Chondrocyte (in vitro differentiated cells): ENCODE measurements around the gene NADSYN1. TPM values are rescaled to one million over a fixed set of nuclear protein-coding genes. Genes with fewer than 3 reads are reported as not detected.

ENCODE experiments used
- DNase-seq: peaks from one replicate; pipeline ENCODE4 v3.0.0; 2021; ENCODE audit warnings: mixed read lengths, low spot score
- H3K27ac Mint-ChIP-seq: one replicate; pipeline ENCODE4 v1.8.0; 2021; ENCODE audit warnings: mild to moderate bottlenecking, moderate library complexity, mixed read lengths; ENCODE audit not compliant: unreplicated experiment
- H3K27me3 Mint-ChIP-seq: 2 replicates; pipeline ENCODE4 v1.8.0; 2021; ENCODE audit warnings: low read depth, mixed read lengths
- H3K36me3 Mint-ChIP-seq: 2 replicates; pipeline ENCODE4 v1.8.0; 2021; ENCODE audit warnings: low read depth, mixed read lengths
- H3K4me1 Mint-ChIP-seq: 2 replicates; pipeline ENCODE4 v1.8.0; 2021; ENCODE audit warnings: low read depth, mild to moderate bottlenecking, mixed read lengths
- H3K4me3 Mint-ChIP-seq: one replicate; pipeline ENCODE4 v1.8.0; 2021; ENCODE audit warnings: mild to moderate bottlenecking, moderate library complexity, mixed read lengths; ENCODE audit not compliant: unreplicated experiment
- H3K9me3 Mint-ChIP-seq: 2 replicates; pipeline ENCODE4 v1.8.0; 2021; ENCODE audit warnings: low read depth, mixed read lengths
- total RNA-seq: library from RNA; stranded (reverse); gene quantifications from 3 replicates; pipeline ENCODE4 v1.2.1, GENCODE V29; 2021
- TF ChIP-seq, protein P1 (sequence below): fragments of 200-600 bp; sonication (generic); IDR thresholded peaks from 2 replicates; pipeline ENCODE4 v1.5.0; 2021; ENCODE audit warnings: antibody characterized with exemption, mild to moderate bottlenecking, moderate library complexity

NADSYN1 gene
- total RNA-seq, 1 donor from 2014 or later: 38.8 TPM

DNA sequence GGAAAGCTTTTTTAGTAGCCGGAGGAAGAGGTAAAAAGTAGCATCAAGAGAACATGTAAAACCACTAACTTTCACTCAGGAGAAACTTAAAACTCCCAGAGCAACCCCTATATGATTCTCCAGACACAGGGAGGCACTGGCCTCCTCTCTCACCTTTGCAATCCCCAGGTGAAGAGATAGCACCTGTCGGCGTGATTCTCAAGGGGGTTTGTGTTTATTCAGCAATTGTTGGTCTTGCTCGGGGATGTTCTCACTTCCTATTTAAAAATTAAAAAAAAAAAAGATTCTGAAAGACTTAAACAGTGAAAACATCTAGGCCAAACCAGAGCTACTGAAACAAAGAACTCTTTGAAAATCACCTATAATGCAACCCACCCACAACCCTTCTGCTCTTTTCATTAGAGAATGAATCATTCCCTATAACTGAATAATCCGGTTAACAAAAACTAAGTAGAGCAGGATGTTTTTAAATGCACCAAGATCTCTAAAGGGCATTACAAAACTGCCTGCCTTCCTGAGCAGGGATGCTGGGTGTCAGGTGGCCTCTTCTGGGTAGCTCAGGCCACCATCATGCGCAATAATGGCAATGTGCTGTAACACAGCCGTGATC lies 29.7 kb upstream of the NADSYN1 start:
- DNase-seq: no peak
- H3K4me3 Mint-ChIP-seq: no peak overlapping the region
- H3K4me1 Mint-ChIP-seq: no peaks in the 10 kb centered on the region
- H3K36me3 Mint-ChIP-seq: peaks cover 1% of the 10 kb centered on the region
- no peaks in the 10 kb centered on the region for H3K9me3 Mint-ChIP-seq
- H3K27me3 Mint-ChIP-seq: peaks cover 20% of the 10 kb centered on the region
- TF ChIP-seq, protein P1, sequence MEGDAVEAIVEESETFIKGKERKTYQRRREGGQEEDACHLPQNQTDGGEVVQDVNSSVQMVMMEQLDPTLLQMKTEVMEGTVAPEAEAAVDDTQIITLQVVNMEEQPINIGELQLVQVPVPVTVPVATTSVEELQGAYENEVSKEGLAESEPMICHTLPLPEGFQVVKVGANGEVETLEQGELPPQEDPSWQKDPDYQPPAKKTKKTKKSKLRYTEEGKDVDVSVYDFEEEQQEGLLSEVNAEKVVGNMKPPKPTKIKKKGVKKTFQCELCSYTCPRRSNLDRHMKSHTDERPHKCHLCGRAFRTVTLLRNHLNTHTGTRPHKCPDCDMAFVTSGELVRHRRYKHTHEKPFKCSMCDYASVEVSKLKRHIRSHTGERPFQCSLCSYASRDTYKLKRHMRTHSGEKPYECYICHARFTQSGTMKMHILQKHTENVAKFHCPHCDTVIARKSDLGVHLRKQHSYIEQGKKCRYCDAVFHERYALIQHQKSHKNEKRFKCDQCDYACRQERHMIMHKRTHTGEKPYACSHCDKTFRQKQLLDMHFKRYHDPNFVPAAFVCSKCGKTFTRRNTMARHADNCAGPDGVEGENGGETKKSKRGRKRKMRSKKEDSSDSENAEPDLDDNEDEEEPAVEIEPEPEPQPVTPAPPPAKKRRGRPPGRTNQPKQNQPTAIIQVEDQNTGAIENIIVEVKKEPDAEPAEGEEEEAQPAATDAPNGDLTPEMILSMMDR: no peak
- H3K27ac Mint-ChIP-seq: no peak overlapping the region

DNA sequence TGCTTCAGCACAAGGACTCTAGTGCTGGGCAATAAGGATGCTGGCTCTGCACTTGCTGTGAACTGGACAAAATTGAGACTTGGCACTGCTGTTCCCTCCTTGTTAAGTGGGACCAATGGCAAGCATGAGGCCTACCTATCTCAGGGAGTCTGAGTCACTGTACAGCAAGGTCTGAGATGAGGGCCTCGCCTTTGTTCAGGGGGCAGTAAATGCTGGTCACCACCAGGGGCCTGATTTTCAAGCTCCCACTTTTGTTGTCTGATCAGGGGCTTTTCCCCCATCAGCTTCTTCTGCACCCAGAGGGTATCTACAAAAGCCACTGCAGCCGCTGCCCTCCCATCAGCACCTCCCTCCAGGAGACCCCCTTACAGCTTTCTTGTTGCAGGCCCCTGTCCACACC lies 27.6 kb upstream of the NADSYN1 start:
- TF ChIP-seq, protein P1: no peak
- no peak overlapping the region for H3K27ac Mint-ChIP-seq
- H3K4me1 Mint-ChIP-seq: no peaks in the 10 kb centered on the region
- DNase-seq: no peak
- no peak overlapping the region for H3K4me3 Mint-ChIP-seq
- no peaks in the 10 kb centered on the region for H3K9me3 Mint-ChIP-seq
- H3K27me3 Mint-ChIP-seq: peaks cover 22% of the 10 kb centered on the region
- peaks cover 1% of the 10 kb centered on the region for H3K36me3 Mint-ChIP-seq

GRCh38 chr11:71425860-71426259 lies 27.1 kb upstream of the NADSYN1 start:
- Mint-ChIP-seq H3K9me3 (no peaks in the 10 kb centered on the region), H3K36me3 (peaks cover 1% of the 10 kb centered on the region), H3K4me1 (no peaks in the 10 kb centered on the region), H3K27ac (no peak overlapping the region), H3K4me3 (no peak overlapping the region), H3K27me3 (peaks cover 21% of the 10 kb centered on the region)
- TF ChIP-seq, protein P1: no peak
- no peak for DNase-seq

DNA sequence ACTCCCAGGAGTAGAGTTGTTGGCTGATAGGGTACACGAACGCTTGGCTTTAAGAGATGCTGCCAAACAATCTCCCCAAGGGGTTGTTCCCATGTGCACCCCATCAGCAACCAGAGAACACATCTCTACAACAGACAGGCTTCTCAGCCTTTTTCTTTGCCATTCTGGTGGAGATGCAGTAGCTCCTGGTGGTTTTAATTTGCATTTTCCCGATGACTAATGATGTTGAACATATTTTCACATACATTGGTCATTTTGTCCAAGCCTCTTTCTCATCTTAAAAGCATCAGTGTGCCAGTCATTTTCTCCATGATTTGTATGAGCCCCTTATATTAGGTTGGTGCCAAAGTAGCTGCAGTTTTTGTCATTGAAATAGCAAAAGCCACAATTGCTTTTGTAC lies 26.6 kb upstream of the NADSYN1 start:
- H3K27ac Mint-ChIP-seq: no peak overlapping the region
- no peak for DNase-seq
- no peak overlapping the region for H3K4me3 Mint-ChIP-seq
- H3K9me3 Mint-ChIP-seq: no peaks in the 10 kb centered on the region
- TF ChIP-seq, protein P1: peak; percentile 32
- no peaks in the 10 kb centered on the region for H3K4me1 Mint-ChIP-seq
- peaks cover 1% of the 10 kb centered on the region for H3K36me3 Mint-ChIP-seq
- H3K27me3 Mint-ChIP-seq: peaks cover 19% of the 10 kb centered on the region

- Mint-ChIP-seq H3K36me3 (peaks cover 1% of the 10 kb centered on the region), H3K27me3 (peaks cover 9% of the 10 kb centered on the region), H3K4me1 (no peaks in the 10 kb centered on the region), H3K9me3 (no peaks in the 10 kb centered on the region), H3K4me3 (no peak overlapping the region), H3K27ac (no peak overlapping the region)
- no peak for DNase-seq
- TF ChIP-seq, protein P1: no peak
Measured at GRCh38 chr11:71428861-71429435, 24.1 kb upstream of the NADSYN1 start.
